ENCODE results near the gene ZNF506. TPM values are rescaled to one million over a fixed set of nuclear protein-coding genes. Genes with fewer than 3 reads are reported as not detected.
A peak's percentile ranks its signal among the peaks of the same experiment; 100 is the strongest.
"Not testable (repeated sequence)": the region's sequence is repeated elsewhere in the genome, so short reads cannot be mapped to it uniquely, and the experiment has no call there.

ZNF506 gene
- total RNA-seq, 1 donor from 2014 or later, result 9.7 TPM

GRCh38 chr19:19747357-19748220, 74.0 kb downstream of the ZNF506 start:
- no peak for DNase-seq (ENCODE audit: low read depth)
- Histone ChIP-seq H3K27me3 (ENCODE audit: control insufficient read depth, insufficient read depth, low read length) (no peaks in the 10 kb centered on the region), H3K36me3 (ENCODE audit: control insufficient read depth, insufficient read depth, low read length) (no peaks in the 10 kb centered on the region), H3K4me3 (ENCODE audit: low read depth, low read length) (no peak overlapping the region)
- FAIRE-seq, result no peak
- TF ChIP-seq CTCF (IDR thresholded peaks at IDR 0.05; ENCODE audit: insufficient read depth, low read length, severe bottlenecking), result no peak

- no peak for DNase-seq (ENCODE audit: low read depth)
- no peak overlapping the region for H3K4me3 ChIP-seq (ENCODE audit: low read depth, low read length)
- TF ChIP-seq CTCF (IDR thresholded peaks at IDR 0.05; ENCODE audit: insufficient read depth, low read length, severe bottlenecking), result no peak
- no peaks in the 10 kb centered on the region for H3K27me3 ChIP-seq (ENCODE audit: control insufficient read depth, insufficient read depth, low read length)
- FAIRE-seq, result peak; percentile 40
- H3K36me3 ChIP-seq (ENCODE audit: control insufficient read depth, insufficient read depth, low read length), result no peaks in the 10 kb centered on the region
These were observed 75.0 kb downstream of the ZNF506 start for GRCh38 chr19:19746286-19747213.

GRCh38 chr19:19745496-19746285, 75.9 kb downstream of the ZNF506 start:
- no peak for TF ChIP-seq CTCF (IDR thresholded peaks at IDR 0.05; ENCODE audit: insufficient read depth, low read length, severe bottlenecking)
- H3K4me3 ChIP-seq (ENCODE audit: low read depth, low read length), result no peak overlapping the region
- no peaks in the 10 kb centered on the region for H3K27me3 ChIP-seq (ENCODE audit: control insufficient read depth, insufficient read depth, low read length)
- FAIRE-seq (no peak), DNase-seq (ENCODE audit: low read depth) (no peak)
- H3K36me3 ChIP-seq (ENCODE audit: control insufficient read depth, insufficient read depth, low read length), result no peaks in the 10 kb centered on the region

- Histone ChIP-seq H3K4me3 (ENCODE audit: low read depth, low read length) (no peak overlapping the region), H3K36me3 (ENCODE audit: control insufficient read depth, insufficient read depth, low read length) (no peaks in the 10 kb centered on the region), H3K27me3 (ENCODE audit: control insufficient read depth, insufficient read depth, low read length) (no peaks in the 10 kb centered on the region)
- DNase-seq (ENCODE audit: low read depth), result no peak
- no peak for TF ChIP-seq CTCF (IDR thresholded peaks at IDR 0.05; ENCODE audit: insufficient read depth, low read length, severe bottlenecking)
- no peak for FAIRE-seq
These were observed 76.9 kb downstream of the ZNF506 start for GRCh38 chr19:19744641-19745040.

- not testable (repeated sequence) for FAIRE-seq; DNase-seq (ENCODE audit: low read depth); H3K36me3 ChIP-seq (ENCODE audit: control insufficient read depth, insufficient read depth, low read length); H3K27me3 ChIP-seq (ENCODE audit: control insufficient read depth, insufficient read depth, low read length); H3K4me3 ChIP-seq (ENCODE audit: low read depth, low read length)
These were observed 77.6 kb downstream of the ZNF506 start for GRCh38 chr19:19743921-19744320.

All from bronchial epithelial cell (primary cell).